GM21526 (cell line): ENCODE results near the gene SCML2.
"Not testable (repeated sequence)": the region's sequence is repeated elsewhere in the genome, so short reads cannot be mapped to it uniquely, and the experiment has no call there.

Experiments
- ATAC-seq: cut with Tn5 transposase; IDR thresholded peaks from one replicate; pipeline ENCODE4 v1.9.1; 2021; ENCODE audit warnings: moderate library complexity; ENCODE audit not compliant: unreplicated experiment, low FRiP score

The SCML2 gene

DNA sequence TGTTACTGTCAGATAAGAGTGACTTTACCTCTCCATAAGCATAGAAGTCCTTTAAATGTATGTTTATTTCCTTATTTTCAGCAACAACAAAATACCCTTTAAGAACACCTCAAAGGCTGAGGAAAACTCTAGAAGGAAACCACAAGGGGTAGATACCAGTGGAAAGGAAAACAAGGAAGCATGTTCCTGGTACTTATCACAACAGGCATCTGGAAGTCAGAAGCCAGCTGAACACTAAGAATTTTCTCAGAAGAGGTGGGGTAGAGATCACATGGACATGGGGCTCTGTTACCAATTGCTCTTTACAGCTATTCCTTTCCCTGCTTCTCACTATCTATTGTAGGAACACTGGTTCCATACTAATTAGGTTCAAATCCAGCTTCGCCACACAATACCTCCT, 82.3 kb downstream of the SCML2 start:
- no peak for ATAC-seq

DNA sequence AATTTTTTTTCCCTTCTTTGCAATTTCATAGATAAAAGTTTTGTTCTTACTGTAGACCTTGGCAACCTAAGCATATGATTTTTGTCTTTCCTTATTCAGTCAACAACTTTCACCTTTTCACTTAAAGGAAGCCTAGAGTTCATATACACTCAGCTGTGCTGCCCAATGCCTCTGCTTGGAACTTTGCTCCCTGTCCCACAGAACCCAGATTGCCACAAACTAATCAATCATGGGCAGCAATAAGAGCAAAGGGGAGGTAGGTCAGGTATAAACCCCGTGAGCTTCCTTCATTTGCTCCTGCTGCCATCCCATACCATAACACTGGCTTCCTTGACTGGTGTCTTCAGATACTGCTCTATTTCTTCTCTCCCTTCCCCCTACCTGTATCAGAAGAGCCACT, 82.8 kb downstream of the SCML2 start:
- no peak for ATAC-seq

DNA sequence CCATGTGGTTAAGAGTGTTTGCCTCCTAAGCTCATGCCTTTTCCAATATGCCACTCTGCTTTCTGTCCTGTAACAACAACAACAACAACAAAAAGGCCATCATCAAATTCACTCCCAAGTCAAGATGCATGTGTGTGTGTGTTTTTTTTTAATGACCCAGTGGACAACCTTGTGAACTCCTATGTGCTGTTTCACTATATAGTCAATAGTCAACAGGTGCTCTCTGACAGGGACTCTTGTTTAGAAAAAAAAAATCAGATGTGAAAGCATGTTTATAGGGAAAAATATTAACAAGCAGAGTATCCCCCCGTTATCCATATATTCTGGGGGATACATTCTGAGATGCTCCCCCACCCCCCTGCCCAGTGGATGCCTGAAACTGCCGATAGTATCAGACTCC, 83.2 kb downstream of the SCML2 start:
- no peak for ATAC-seq

DNA sequence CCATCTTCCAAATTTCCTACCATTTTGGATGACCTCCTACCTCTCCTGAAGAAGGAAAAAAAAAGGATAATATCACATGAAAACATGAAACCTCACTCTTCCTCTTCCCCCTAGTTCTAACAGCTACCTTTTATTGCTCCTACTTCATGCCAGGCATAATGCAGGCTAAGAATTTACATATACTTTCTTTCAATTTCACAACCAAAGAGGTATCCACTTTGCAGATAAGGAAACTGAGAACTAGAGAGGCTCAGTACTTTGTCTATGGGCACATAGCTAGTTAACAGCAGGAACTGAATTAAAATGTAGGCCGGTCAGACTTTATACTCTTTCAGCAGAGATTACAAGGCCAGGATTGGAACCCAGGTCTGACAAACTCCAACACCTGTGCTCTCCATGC, 99.4 kb downstream of the SCML2 start:
- ATAC-seq = no peak

DNA sequence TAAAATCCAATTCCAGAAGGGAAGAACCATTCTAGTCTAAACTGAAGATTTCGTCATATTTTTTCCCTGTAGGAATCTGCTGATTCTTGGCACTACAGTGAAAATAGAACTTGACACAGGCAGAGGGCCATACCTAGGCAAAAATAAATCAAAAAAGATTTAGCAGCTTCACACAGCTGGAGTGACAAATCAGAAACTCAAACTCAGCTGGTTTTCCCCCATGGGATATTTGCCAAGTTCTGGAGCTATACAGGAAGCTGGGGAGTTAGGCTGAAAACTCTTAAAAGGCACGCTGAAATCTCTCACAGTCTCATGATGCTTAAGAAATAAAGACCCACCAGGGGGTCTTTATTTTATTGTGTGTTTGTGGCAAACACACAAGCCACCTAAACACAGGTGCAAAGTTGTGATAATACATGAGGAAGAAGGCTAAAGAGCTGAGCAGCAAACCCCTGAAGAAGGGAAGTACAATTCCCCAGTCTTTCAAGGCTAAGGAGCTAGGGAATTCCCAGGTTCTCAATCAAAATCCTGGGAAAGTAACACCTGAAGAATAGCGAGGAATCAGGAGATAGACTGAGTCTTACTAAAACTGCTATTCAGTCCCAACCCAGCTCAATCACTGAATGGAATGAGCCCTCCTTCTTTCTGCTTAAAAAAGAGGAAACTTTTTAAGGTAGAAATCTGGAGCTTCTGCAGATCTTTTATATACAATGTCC, 101.7 kb downstream of the SCML2 start:
- ATAC-seq = no peak

DNA sequence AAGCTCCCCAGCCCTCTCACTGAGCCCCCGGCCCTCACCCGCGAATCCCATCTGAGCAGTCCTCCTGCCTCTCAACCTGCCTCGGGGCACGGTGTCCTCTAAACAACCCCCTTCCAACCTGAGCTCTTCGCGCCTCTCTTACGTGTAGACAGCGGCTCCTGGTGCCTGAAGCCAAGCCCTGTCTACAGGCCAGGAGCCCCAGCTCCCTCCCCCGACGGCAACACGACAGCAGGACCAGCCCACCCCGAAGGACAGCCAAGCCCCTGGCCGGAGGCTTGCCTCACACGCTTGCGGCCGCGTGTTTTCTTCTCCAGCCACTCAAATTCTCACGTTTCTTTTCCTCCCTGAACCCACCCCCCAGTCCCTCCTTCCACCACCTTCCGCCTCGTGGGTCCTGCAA, 124.8 kb downstream of the SCML2 start:
- ATAC-seq = not testable (repeated sequence)

DNA sequence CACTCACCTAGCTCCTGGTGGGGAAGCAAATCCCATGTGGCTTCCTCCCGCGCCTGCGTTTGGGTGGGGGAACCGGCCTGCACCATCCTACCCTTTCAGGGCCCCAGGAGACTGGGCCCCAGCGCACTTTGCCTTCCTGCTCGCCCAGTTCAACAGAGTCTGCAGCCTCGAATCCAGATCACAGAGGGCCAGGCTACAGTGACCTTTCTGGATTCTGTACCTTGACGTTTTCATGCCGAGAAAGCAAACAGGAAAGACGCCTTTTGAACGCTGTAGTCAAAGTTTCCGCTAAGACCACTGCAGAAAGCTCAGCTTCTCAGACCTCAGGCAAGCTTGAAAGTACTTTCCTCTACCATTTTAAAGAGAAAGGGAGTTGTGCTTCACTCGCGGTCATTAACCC, 126.4 kb downstream of the SCML2 start:
- no peak for ATAC-seq

DNA sequence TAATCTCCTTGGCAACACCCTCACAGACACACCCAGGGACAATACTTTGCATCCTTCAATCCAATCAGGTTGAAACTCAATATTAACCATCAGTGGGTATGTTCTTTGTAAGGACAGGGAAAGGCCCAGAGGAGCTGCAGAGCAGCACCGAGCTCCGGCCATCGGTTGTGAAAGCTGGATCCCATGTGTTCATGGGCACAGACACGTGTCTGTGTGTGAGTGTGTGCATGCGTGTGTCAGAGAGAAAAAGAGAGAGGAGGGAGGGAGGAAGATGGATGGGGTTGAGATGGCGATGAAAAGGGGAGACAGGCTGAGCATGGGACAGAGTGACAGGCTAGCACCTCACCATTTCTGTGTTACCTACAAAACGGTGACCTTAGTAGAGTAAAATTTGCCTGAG, 127.0 kb downstream of the SCML2 start:
- ATAC-seq = no peak

DNA sequence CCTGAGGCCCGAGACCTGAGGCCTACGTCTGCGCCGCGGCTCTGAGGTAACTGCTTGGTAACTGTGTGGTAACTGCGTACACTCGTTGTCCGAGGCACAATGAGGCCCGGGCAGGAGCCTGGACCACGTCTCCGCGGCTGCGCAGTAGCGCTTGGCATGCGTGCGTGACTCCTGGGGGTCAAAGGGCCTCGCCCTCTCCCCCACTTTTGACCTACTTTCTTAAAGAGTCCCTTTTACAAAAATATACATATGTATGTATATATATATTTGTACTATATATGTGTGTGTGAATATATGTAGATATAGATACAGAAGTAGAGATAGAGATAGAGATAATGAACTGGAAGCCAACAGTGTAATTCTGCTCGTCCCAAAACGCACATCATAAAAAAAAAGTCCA, 133.7 kb downstream of the SCML2 start, which contains the start of gene BEND2:
Gene BEND2, minus strand, starts transcription at position 101 of the 400 bp plus-strand sequence. CDS start 136 bp downstream, outside the sequence.
- ATAC-seq = no peak

DNA sequence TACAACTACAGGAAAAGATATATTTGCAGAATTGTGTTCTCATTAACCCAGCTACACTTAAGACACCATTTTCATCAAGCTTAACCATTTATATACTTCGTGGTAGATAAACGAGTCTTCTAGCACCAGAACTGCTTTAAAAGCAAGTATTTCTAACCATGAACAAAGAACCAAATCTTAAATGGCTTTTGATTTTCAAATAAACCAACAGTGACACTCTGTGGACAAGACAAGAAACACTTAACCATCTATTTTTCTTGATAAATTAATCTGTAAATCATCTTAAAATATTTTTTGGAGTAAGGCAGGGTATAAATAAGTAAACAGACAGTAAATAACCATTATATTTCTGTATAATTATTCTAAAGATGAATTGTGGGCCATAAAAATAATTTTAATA, 144.0 kb downstream of the SCML2 start:
- no peak for ATAC-seq

DNA sequence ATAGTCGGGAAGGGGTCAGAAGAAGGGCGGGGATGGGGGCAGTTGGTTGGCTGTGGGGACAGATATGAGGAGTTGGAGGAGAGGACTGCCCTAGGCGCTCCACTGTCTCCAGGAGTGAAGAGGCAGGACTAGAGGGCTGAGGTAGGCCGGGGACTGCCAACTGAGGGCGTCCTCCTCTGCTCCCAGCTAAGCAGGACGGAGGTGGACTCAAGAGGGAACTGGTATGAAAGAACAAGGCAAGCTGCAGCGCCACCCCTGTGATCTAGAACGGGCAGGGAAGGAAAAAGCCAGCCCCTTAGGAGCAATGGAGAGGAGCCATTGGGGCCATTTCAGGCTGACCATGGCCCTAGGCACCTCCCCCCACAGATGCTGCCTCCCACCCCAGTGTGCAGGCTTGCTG, 147.8 kb downstream of the SCML2 start:
- ATAC-seq = no peak

DNA sequence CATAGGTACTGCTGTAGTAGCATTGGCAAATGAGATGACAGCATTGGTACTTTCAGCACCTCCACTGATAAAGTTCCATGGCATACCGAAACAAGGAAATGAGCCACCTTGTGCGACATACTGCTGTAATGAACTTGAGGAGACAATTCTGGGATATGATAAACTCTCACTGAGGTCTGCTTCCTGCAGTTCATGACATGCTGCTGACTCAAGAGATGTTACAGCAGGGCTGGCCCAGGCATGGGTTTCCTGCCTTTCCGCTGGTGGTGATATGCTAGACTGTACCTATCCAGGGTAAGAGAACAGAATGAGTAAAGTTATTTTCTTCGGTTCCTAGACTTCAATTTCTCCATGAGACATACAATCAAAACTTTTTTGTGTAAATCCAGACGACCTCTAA, 150.9 kb downstream of the SCML2 start:
- no peak for ATAC-seq

DNA sequence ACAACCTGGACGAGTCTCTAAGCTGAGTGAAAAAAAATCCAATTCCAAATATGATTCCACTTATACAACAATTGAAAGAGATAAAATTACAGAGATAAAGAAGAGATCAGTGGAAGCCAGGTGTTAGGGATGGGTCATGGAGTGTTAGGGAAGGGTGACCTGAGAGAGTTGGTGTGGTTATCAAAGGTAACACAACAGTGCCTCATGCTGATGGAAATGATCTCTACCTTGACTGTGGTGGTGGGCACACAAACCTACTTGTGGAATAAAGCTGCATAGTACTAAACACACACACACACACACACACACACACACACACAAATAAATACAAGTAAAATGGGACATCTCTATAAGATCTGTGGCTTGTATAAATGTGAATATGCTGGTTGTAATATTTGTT, 159.8 kb downstream of the SCML2 start:
- no peak for ATAC-seq
